ENCODE measurements around the gene ABHD6. TPM values are rescaled to one million over a fixed set of nuclear protein-coding genes. Genes with fewer than 3 reads are reported as not detected.

ABHD6 gene
- total RNA-seq, 2 donors from 2014 or later: 7.5 to 8.6 TPM

DNA sequence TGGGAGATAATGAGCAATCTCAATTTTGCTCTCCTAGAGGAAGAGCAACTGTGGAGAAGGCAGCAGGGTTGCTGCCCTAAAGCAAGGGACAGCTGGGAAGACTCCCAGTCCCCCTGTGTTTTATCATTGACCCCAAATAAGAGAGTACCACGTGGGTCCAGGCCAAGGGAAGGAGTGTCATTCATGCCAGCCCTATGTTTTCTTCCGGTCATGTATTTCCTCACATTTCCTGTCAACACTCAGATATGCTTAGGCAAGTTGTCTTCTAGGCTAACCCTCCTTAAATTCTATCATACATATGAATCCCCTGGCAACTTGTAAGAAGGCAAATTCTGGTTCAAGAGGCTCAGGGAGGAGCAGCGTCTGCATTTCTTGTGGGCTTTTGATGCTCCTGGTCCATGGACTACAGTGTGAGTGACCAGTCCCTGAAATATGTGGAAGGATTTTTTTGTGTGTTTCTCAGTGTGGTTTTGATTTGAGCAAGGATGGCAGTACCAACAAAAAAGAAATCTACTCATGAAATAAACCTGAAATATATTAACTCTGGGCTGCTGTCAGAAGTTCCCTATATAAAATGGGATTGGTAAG is 36.5 kb downstream of the ABHD6 start:
- DNase-seq: no peak
- TF ChIP-seq, protein P1, sequence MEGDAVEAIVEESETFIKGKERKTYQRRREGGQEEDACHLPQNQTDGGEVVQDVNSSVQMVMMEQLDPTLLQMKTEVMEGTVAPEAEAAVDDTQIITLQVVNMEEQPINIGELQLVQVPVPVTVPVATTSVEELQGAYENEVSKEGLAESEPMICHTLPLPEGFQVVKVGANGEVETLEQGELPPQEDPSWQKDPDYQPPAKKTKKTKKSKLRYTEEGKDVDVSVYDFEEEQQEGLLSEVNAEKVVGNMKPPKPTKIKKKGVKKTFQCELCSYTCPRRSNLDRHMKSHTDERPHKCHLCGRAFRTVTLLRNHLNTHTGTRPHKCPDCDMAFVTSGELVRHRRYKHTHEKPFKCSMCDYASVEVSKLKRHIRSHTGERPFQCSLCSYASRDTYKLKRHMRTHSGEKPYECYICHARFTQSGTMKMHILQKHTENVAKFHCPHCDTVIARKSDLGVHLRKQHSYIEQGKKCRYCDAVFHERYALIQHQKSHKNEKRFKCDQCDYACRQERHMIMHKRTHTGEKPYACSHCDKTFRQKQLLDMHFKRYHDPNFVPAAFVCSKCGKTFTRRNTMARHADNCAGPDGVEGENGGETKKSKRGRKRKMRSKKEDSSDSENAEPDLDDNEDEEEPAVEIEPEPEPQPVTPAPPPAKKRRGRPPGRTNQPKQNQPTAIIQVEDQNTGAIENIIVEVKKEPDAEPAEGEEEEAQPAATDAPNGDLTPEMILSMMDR (conservative IDR thresholded peaks at IDR 0.05): no peak
- 87% methylated on average over 3 of the region's 3 CpGs for WGBS, 2 experiments (ENCODE audit: insufficient coverage in 1 of 2, insufficient read length in 1 of 2)
- Mint-ChIP-seq H3K4me1 (no peaks in the 10 kb centered on the region), H3K27ac (no peak overlapping the region), H3K4me3 (no peak overlapping the region), H3K27me3 (ENCODE audit: insufficient read depth) (no peaks in the 10 kb centered on the region), H3K9me3 (peaks cover 14% of the 10 kb centered on the region), H3K36me3 (ENCODE audit: low read depth) (peaks cover 61% of the 10 kb centered on the region)
- H3K4me3 ChIP-seq (ENCODE audit: low read length): no peak overlapping the region
- peaks cover 4% of the 10 kb centered on the region for H3K36me3 ChIP-seq (ENCODE audit: control insufficient read depth, insufficient read depth, low read length)
- no peaks in the 10 kb centered on the region for H3K4me1 ChIP-seq (ENCODE audit: control insufficient read depth, insufficient read depth, low read length)
- H3K27me3 ChIP-seq (ENCODE audit: control insufficient read depth, insufficient read depth, low read length, poor library complexity, severe bottlenecking): no peaks in the 10 kb centered on the region
- H3K9me3 ChIP-seq (ENCODE audit: control insufficient read depth, low read length): no peaks in the 10 kb centered on the region
- no peak overlapping the region for H3K27ac ChIP-seq (ENCODE audit: low read depth, low read length)
- no peak overlapping the region for H3K9ac ChIP-seq (ENCODE audit: extremely low read depth, low read length, poor library complexity, severe bottlenecking)

GRCh38 chr3:58281069-58281468 is 43.5 kb downstream of the ABHD6 start:
- Histone ChIP-seq H3K27me3 (ENCODE audit: control insufficient read depth, insufficient read depth, low read length, poor library complexity, severe bottlenecking) (no peaks in the 10 kb centered on the region), H3K4me3 (ENCODE audit: low read length) (no peak overlapping the region), H3K9ac (ENCODE audit: extremely low read depth, low read length, poor library complexity, severe bottlenecking) (no peak overlapping the region), H3K9me3 (ENCODE audit: control insufficient read depth, low read length) (peaks cover 5% of the 10 kb centered on the region), H3K4me1 (ENCODE audit: control insufficient read depth, insufficient read depth, low read length) (no peaks in the 10 kb centered on the region), H3K27ac (ENCODE audit: low read depth, low read length) (no peak overlapping the region), H3K36me3 (ENCODE audit: control insufficient read depth, insufficient read depth, low read length) (peaks cover 6% of the 10 kb centered on the region)
- H3K4me1 Mint-ChIP-seq: no peaks in the 10 kb centered on the region
- TF ChIP-seq, protein P1 (conservative IDR thresholded peaks at IDR 0.05): no peak
- peaks cover 28% of the 10 kb centered on the region for H3K9me3 Mint-ChIP-seq
- H3K4me3 Mint-ChIP-seq: no peak overlapping the region
- WGBS, 2 experiments (ENCODE audit: insufficient coverage in 1 of 2, insufficient read length in 1 of 2): 78 to 82% methylated on average over 7 of the region's 7 CpGs
- DNase-seq: no peak
- no peak overlapping the region for H3K27ac Mint-ChIP-seq
- peaks cover 80% of the 10 kb centered on the region for H3K36me3 Mint-ChIP-seq (ENCODE audit: low read depth)
- H3K27me3 Mint-ChIP-seq (ENCODE audit: insufficient read depth): no peaks in the 10 kb centered on the region

DNA sequence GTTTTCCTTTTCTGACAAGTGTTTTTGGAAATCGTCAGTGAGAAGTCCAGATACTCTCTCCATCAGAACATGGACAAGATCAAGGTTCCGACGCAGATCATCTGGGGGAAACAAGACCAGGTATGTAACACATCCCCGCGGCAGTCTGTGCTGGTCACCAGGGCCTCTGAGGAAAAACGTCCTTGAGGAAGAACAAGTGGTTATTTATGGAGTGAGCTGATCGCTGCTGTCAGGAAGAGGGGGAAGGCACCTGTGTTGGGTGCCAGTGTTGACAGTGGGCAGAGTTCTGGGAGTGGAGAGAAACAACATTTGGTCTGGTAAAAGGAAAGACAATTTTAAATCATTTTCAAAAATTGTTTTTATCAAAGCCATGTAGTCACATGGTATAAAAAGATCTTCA is 47.7 kb downstream of the ABHD6 start:
- H3K4me1 ChIP-seq (ENCODE audit: control insufficient read depth, insufficient read depth, low read length): no peaks in the 10 kb centered on the region
- H3K9me3 Mint-ChIP-seq: peaks cover 22% of the 10 kb centered on the region
- no peaks in the 10 kb centered on the region for H3K27me3 ChIP-seq (ENCODE audit: control insufficient read depth, insufficient read depth, low read length, poor library complexity, severe bottlenecking)
- H3K9ac ChIP-seq (ENCODE audit: extremely low read depth, low read length, poor library complexity, severe bottlenecking): no peak overlapping the region
- H3K4me1 Mint-ChIP-seq: no peaks in the 10 kb centered on the region
- no peak overlapping the region for H3K27ac ChIP-seq (ENCODE audit: low read depth, low read length)
- no peak overlapping the region for H3K4me3 Mint-ChIP-seq
- H3K27ac Mint-ChIP-seq: no peak overlapping the region
- H3K4me3 ChIP-seq (ENCODE audit: low read length): no peak overlapping the region
- H3K27me3 Mint-ChIP-seq (ENCODE audit: insufficient read depth): no peaks in the 10 kb centered on the region
- peaks cover 60% of the 10 kb centered on the region for H3K36me3 Mint-ChIP-seq (ENCODE audit: low read depth)
- no peak for DNase-seq
- WGBS, 2 experiments (ENCODE audit: insufficient coverage in 1 of 2, insufficient read length in 1 of 2): 89 to 92% methylated on average over 5 to 7 of the region's 7 CpGs
- H3K9me3 ChIP-seq (ENCODE audit: control insufficient read depth, low read length): peaks cover 5% of the 10 kb centered on the region
- TF ChIP-seq, protein P1 (conservative IDR thresholded peaks at IDR 0.05): no peak
- H3K36me3 ChIP-seq (ENCODE audit: control insufficient read depth, insufficient read depth, low read length): peaks cover 6% of the 10 kb centered on the region

Measured in endodermal cell (in vitro differentiated cells).